ENCODE results near the gene UBR4. TPM values are rescaled to one million over a fixed set of nuclear protein-coding genes. Genes with fewer than 3 reads are reported as not detected.
"Not testable (repeated sequence)": the region's sequence is repeated elsewhere in the genome, so short reads cannot be mapped to it uniquely, and the experiment has no call there.

The UBR4 gene
- total and polyA plus RNA-seq, 2 experiments from 2014 or later = 49.4 to 63.7 TPM

GRCh38 chr1:19186001-19186400 lies 24.1 kb downstream of the UBR4 start:
- 0 out of 2 replicates have a peak, but pooled peaks cover 3% of the 10 kb centered on the region for H4K20me1 ChIP-seq (ENCODE audit: insufficient read depth)

GRCh38 chr1:19182223-19182622 lies 27.8 kb downstream of the UBR4 start:
- no peak for DNase-seq
- Histone ChIP-seq H3K4me3 (no peak overlapping the region), H3K27ac (no peak overlapping the region), H3K9ac (no peak overlapping the region), H3K9me3 (ENCODE audit: low read depth) (no peaks in the 10 kb centered on the region), H3K4me2 (ENCODE audit: unreplicated experiment) (no peak overlapping the region), H3K9me2 (ENCODE audit: insufficient read depth) (no peaks in the 10 kb centered on the region), H3K36me3 (ENCODE audit: low read depth) (peaks cover 93% of the 10 kb centered on the region), H3K4me1 (ENCODE audit: insufficient read depth) (no peaks in the 10 kb centered on the region), H3K79me2 (ENCODE audit: insufficient read depth) (peaks cover 63% of the 10 kb centered on the region), H4K20me1 (ENCODE audit: insufficient read depth) (no peaks in the 10 kb centered on the region), H3K27me3 (replicated peaks; ENCODE audit: insufficient read depth) (no peaks in the 10 kb centered on the region), H3F3A (ENCODE audit: insufficient read depth) (no peaks in the 10 kb centered on the region), H2AFZ (no peak overlapping the region)
- in situ Hi-C loops (cut with MboI) = no loop called here
- TF ChIP-seq EZH2phosphoT487 (IDR thresholded peaks at IDR 0.05; ENCODE audit: insufficient read depth, low read depth) = no peak
- no peak for TF ChIP-seq EZH2 (IDR thresholded peaks at IDR 0.05; ENCODE audit: insufficient read depth, poor library complexity, severe bottlenecking)
- 97 to 99% methylated on average over 5 of the region's 5 CpGs for WGBS, 2 experiments (ENCODE audit: low coverage in 1 of 2, low lambda C conversion rate in 2 of 2, missing lambda C conversion rate in 2 of 2)

More at GRCh38 chr1:19186001-19186400, 24.1 kb downstream of the UBR4 start:
- WGBS, 2 experiments (ENCODE audit: low coverage in 1 of 2, low lambda C conversion rate in 2 of 2, missing lambda C conversion rate in 2 of 2) = 89 to 98% methylated on average over 2 of the region's 2 CpGs
- H3K4me2 ChIP-seq (ENCODE audit: unreplicated experiment) = no peak overlapping the region
- no peaks in the 10 kb centered on the region for H3F3A ChIP-seq (ENCODE audit: insufficient read depth)
- no peaks in the 10 kb centered on the region for H3K9me2 ChIP-seq (ENCODE audit: insufficient read depth)
- DNase-seq = no peak
- no peaks in the 10 kb centered on the region for H3K4me1 ChIP-seq (ENCODE audit: insufficient read depth)
- H3K4me3 ChIP-seq = no peak overlapping the region
- no peak overlapping the region for H3K9ac ChIP-seq
- TF ChIP-seq EZH2phosphoT487 (IDR thresholded peaks at IDR 0.05; ENCODE audit: insufficient read depth, low read depth) (no peak), EZH2 (IDR thresholded peaks at IDR 0.05; ENCODE audit: insufficient read depth, poor library complexity, severe bottlenecking) (no peak)
- H3K79me2 ChIP-seq (ENCODE audit: insufficient read depth) = peaks cover 67% of the 10 kb centered on the region
- H3K27me3 ChIP-seq (replicated peaks; ENCODE audit: insufficient read depth) = no peaks in the 10 kb centered on the region
- no peak overlapping the region for H2AFZ ChIP-seq
- H3K36me3 ChIP-seq (ENCODE audit: low read depth) = peaks cover 81% of the 10 kb centered on the region
- no peaks in the 10 kb centered on the region for H3K9me3 ChIP-seq (ENCODE audit: low read depth)
- in situ Hi-C loops (cut with MboI) = no loop called here
- no peak overlapping the region for H3K27ac ChIP-seq

DNA sequence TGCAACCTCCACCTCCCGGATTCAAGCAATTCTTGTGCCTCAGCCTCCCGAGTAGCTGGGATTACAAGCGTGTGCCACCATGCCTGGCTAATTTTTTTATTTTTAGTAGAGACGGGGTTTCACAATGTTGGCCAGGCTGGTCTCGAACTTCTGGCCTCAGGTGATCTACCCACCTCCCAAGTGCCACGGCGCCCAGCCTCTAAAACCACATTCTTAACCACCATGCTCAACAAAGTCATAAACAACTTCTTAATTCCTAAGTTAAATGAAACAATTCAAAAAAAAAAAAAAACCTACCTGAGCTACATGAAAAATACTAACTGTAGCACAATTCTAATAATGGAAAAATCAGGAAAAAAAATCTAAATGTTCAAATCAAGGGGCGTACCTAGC lies 29.8 kb downstream of the UBR4 start:
- in situ Hi-C loops (cut with MboI) = not testable (repeated sequence)

DNA sequence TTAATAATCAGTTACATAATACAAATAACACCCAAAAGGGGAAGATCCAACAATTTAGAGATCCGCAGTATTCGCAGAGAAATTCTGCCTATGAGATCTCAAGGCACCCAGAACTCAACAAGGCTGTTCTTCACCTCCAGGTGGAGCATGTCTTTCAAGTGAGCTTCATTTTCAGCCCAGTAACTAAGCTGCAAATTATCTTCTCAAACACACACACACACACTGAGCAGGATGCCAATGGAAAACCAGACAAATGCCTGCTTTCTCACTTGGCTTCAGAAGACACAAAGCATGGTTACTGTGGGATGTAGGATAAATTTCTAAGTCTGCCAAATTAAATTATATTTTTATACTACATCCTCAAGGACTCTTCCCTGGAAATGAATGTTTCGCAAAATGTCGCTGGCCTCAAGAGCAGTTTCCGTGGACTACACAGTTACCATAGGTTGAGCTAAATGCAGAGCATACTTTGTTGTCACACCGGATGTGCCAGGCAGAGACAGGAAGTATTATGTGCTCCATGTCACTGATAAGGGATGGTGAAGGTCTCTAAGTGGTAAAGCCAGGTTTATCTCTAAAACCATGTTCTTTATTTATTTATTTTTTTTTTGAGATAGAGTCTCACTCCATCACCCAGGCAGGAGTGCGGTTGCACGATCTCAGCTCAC lies 30.3 kb downstream of the UBR4 start:
- Histone ChIP-seq H3K79me2 (ENCODE audit: insufficient read depth) (peaks cover 64% of the 10 kb centered on the region), H3K27me3 (replicated peaks; ENCODE audit: insufficient read depth) (no peaks in the 10 kb centered on the region), H3K4me3 (no peak overlapping the region), H3K9ac (no peak overlapping the region), H3F3A (ENCODE audit: insufficient read depth) (no peaks in the 10 kb centered on the region; the same call in 1 of the 2 replicates), H3K9me3 (ENCODE audit: low read depth) (no peaks in the 10 kb centered on the region), H3K27ac (no peak overlapping the region), H2AFZ (no peak overlapping the region), H3K36me3 (ENCODE audit: low read depth) (peaks cover 95% of the 10 kb centered on the region), H3K4me1 (ENCODE audit: insufficient read depth) (no peaks in the 10 kb centered on the region), H4K20me1 (ENCODE audit: insufficient read depth) (no peaks in the 10 kb centered on the region), H3K9me2 (ENCODE audit: insufficient read depth) (no peaks in the 10 kb centered on the region), H3K4me2 (ENCODE audit: unreplicated experiment) (no peak overlapping the region)
- DNase-seq = peak; percentile 55
- in situ Hi-C loops (cut with MboI) = no loop called here
- TF ChIP-seq EZH2phosphoT487 (IDR thresholded peaks at IDR 0.05; ENCODE audit: insufficient read depth, low read depth) (no peak), EZH2 (IDR thresholded peaks at IDR 0.05; ENCODE audit: insufficient read depth, poor library complexity, severe bottlenecking) (no peak)
- 96 to 98% methylated on average over 8 of the region's 8 CpGs for WGBS, 2 experiments (ENCODE audit: low coverage in 1 of 2, low lambda C conversion rate in 2 of 2, missing lambda C conversion rate in 2 of 2)

More for the DNA sequence above, 29.8 kb downstream of the UBR4 start:
- H3K9ac ChIP-seq; H3K9me2 ChIP-seq (ENCODE audit: insufficient read depth); H3K4me2 ChIP-seq (ENCODE audit: unreplicated experiment); H3K4me1 ChIP-seq (ENCODE audit: insufficient read depth); H3K4me3 ChIP-seq; H3K27me3 ChIP-seq (replicated peaks; ENCODE audit: insufficient read depth); H3K27ac ChIP-seq; H3K9me3 ChIP-seq (ENCODE audit: low read depth); DNase-seq; H3F3A ChIP-seq (ENCODE audit: insufficient read depth); H4K20me1 ChIP-seq (ENCODE audit: insufficient read depth); H2AFZ ChIP-seq: not testable (repeated sequence)
- peaks cover 95% of the 10 kb centered on the region for H3K36me3 ChIP-seq (ENCODE audit: low read depth)
- H3K79me2 ChIP-seq (ENCODE audit: insufficient read depth) = peaks cover 67% of the 10 kb centered on the region
- WGBS, 2 experiments (ENCODE audit: low coverage in 1 of 2, low lambda C conversion rate in 2 of 2, missing lambda C conversion rate in 2 of 2) = 98% methylated on average over 7 to 8 of the region's 8 CpGs

Measured in GM23248 (cell line).